ENCODE data around the gene MUSK.

GRCh38 chr9:110820381-110820780, 151.8 kb downstream of the MUSK start:
- TF ChIP-seq CTCF (IDR thresholded peaks at IDR 0.05; ENCODE audit: extremely low read depth in 1 of 2, insufficient read depth in 1 of 2, low read depth in 1 of 2, low read length in 2 of 2), result no peak
- no peak for TF ChIP-seq EZH2 (IDR thresholded peaks at IDR 0.05; ENCODE audit: borderline replicate concordance, low read depth, low read length, severe bottlenecking)
- TF ChIP-seq POLR2A (IDR thresholded peaks at IDR 0.05; ENCODE audit: low read depth, low read length), result no peak
- no peak for TF ChIP-seq POLR2AphosphoS5 (IDR thresholded peaks at IDR 0.05; ENCODE audit: insufficient read depth, low read depth, low read length)
- no peak for TF ChIP-seq MAX (IDR thresholded peaks at IDR 0.05; ENCODE audit: insufficient read depth, insufficient read length)
- no peak for TF ChIP-seq GATA2 (IDR thresholded peaks at IDR 0.05; ENCODE audit: insufficient read depth, insufficient read length, low read depth, low read length)
- TF ChIP-seq MYC (IDR thresholded peaks at IDR 0.05; ENCODE audit: low read depth, low read length), result no peak
- no peak for TF ChIP-seq JUN (IDR thresholded peaks at IDR 0.05; ENCODE audit: borderline replicate concordance, insufficient read depth, insufficient read length, low read depth)
- TF ChIP-seq FOS (IDR thresholded peaks at IDR 0.05; ENCODE audit: borderline replicate concordance, insufficient read depth, low read length), result no peak

All from endothelial cell of umbilical vein (primary cell).